AG04449 (cell line): ENCODE measurements around the gene BST2.

ENCODE experiments used
- CTCF ChIA-PET: fragments of 350-600 bp; formaldehyde crosslinking; extraction: SDS; loops from one replicate; lab custom pipeline; 2021; ENCODE audit warnings: antibody characterized with exemption; lab: Yijun Ruan, JAX
- POLR2A ChIA-PET: fragments of 400-600, 350-600 bp; formaldehyde crosslinking; extraction: SDS; loops from one replicate; lab custom pipeline; 2020; ENCODE audit warnings: antibody characterized with exemption, inconsistent platforms; lab: Yijun Ruan, JAX
- DNase-seq: peaks from one replicate; pipeline ENCODE4 v3.0.0-alpha.2; 2010; ENCODE audit warnings: low read depth, low spot score
- H3K4me3 ChIP-seq: 2 replicates; pipeline ENCODE4 v1.5.1; 2011; ENCODE audit warnings: low read depth, mild to moderate bottlenecking, control low read depth, low read length
- CTCF ChIP-seq: IDR thresholded peaks from one replicate; pipeline ENCODE4 v1.5.1; 2011; ENCODE audit warnings: mild to moderate bottlenecking, moderate library complexity, low read length, control low read depth, inconsistent platforms; ENCODE audit not compliant: insufficient read depth; ENCODE audit errors: missing control alignments

The BST2 gene

DNA sequence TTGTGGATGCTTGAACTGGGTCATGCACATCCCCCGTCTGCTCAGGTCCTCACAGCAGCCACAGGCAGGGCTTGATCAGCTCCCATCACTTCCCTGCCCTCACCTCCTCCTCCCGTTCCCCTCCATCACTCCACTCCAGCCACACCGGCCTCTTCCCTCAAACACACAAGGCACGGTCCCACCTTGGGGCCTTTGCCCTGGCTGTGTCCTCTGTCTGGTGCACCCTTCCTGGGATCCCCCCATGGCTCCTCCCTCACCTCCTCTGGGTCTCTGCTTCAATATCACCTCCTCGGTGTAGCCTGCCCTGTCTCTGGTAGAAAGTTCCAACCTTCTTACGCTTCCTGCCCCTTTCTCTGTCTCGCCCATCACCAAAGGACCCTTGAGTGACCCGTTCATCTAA lies 52.0 kb downstream of the BST2 start:
- ChIA-PET CTCF (interaction anchor here (14.8 kb wide), 1 partner anchor 34 kb away, joined by 208 read pairs; no protein-coding TSS in a partner anchor), POLR2A (no interaction called here)
- no peak overlapping the region for H3K4me3 ChIP-seq
- no peak for DNase-seq
- no peak for TF ChIP-seq CTCF
